K562 (cell line): ENCODE results near the gene ARPP21. TPM values are rescaled to one million over a fixed set of nuclear protein-coding genes. Genes with fewer than 3 reads are reported as not detected.
A peak's percentile ranks its signal among the peaks of the same experiment; 100 is the strongest.

Source experiments
- ATAC-seq: fragments of 200-7000 bp; cut with Tn5 transposase; 3 replicates; pipeline ENCODE4 v1.9.1; 2020; ENCODE audit warnings: moderate library complexity
- BruUV-seq: library from RNA; stranded (reverse); fragments of 400-500 nt; replicated peaks from 2 replicates; lab custom pipeline; 2021; lab: Mats Ljungman, UMichigan
- CTCF ChIA-PET: fragments of 300-600 bp; formaldehyde crosslinking; extraction: SDS; loops from one replicate; lab custom pipeline; 2021; ENCODE audit warnings: low intra/inter-chr PET ratio; lab: Yijun Ruan, JAX
- POLR2A ChIA-PET: fragments of 300-600, 350-650 bp; sonication (Branson Sonifier 250); formaldehyde crosslinking; extraction: SDS; loops from one replicate; lab custom pipeline; 2021; ENCODE audit warnings: antibody characterized with exemption, inconsistent platforms; lab: Yijun Ruan, JAX
- DNase-seq, 4 experiments: peaks; one replicate each; pipeline versions ENCODE4 v3.0.0 to v3.0.0-alpha.2; 2011 to 2018; ENCODE audit warnings: low spot score in 3 of 4, mixed read lengths in 3 of 4; ENCODE audit errors: extremely low read depth in 1 of 4
- FAIRE-seq: peaks from 2 replicates; lab custom pipeline; 2011; peaks lifted over from hg19 to GRCh38; lab: Jason Lieb, UNC
- H2AFZ ChIP-seq: 2 replicates; pipeline ENCODE4 v1.6.0; 2011; ENCODE audit warnings: low read depth, low read length, control low read depth, inconsistent platforms
- H3K27ac ChIP-seq: fragments of 200-600 bp; 3 replicates; pipeline ENCODE4 v1.8.0; 2011; ENCODE audit warnings: low read depth, mild to moderate bottlenecking, control low read depth, inconsistent platforms, low read length, moderate library complexity, mixed read lengths; ENCODE audit errors: extremely low read depth
- H3K27me3 ChIP-seq, 2 experiments: fragments of 300-600 bp in 1 of 2; 2 replicates in 1 of 2; 3 replicates in 1 of 2; pipeline versions ENCODE4 v1.6.0 to v1.8.0; 2011; ENCODE audit warnings: inconsistent platforms in 2 of 2, low read length in 2 of 2, mild to moderate bottlenecking in 1 of 2, mixed read lengths in 1 of 2, moderate library complexity in 1 of 2; ENCODE audit not compliant: control insufficient read depth in 2 of 2, insufficient read depth in 2 of 2
- H3K36me3 ChIP-seq: fragments of 300-600 bp; 3 replicates; pipeline ENCODE4 v1.8.0; 2011; ENCODE audit warnings: mild to moderate bottlenecking, low read length, inconsistent platforms; ENCODE audit not compliant: control insufficient read depth, insufficient read depth
- H3K4me1 ChIP-seq, 2 experiments: fragments of 200-600 bp in 1 of 2; replicated peaks in 1 of 2; 2 replicates in 1 of 2; 3 replicates in 1 of 2; pipeline versions ENCODE4 v1.5.1 to v1.8.0; 2011; ENCODE audit warnings: inconsistent platforms in 2 of 2, low read length in 2 of 2, mild to moderate bottlenecking in 1 of 2, mixed read lengths in 1 of 2, moderate library complexity in 1 of 2; ENCODE audit not compliant: control insufficient read depth in 2 of 2, insufficient read depth in 2 of 2
- H3K4me2 ChIP-seq: 2 replicates; pipeline ENCODE4 v1.6.1; 2011; ENCODE audit warnings: low read length, control low read depth, inconsistent platforms, mixed read lengths; ENCODE audit not compliant: insufficient read depth
- H3K4me3 ChIP-seq: fragments of 200-600 bp; sonication (generic), shearing (Covaris generic); 2 replicates; pipeline ENCODE4 v1.5.1; 2016; ENCODE audit warnings: control low read depth, inconsistent platforms
- H3K79me2 ChIP-seq: fragments of 200-600 bp; 3 replicates; pipeline ENCODE4 v1.8.0; 2011; ENCODE audit warnings: low read length, inconsistent platforms; ENCODE audit not compliant: control insufficient read depth, insufficient read depth
- H3K9ac ChIP-seq, 2 experiments: 2 replicates each; pipeline versions ENCODE4 v1.6.0 to v1.6.1; 2011; ENCODE audit warnings: low read depth in 2 of 2, low read length in 2 of 2, control low read depth in 1 of 2, inconsistent platforms in 1 of 2, mild to moderate bottlenecking in 1 of 2, mixed read lengths in 1 of 2; ENCODE audit not compliant: insufficient read depth in 1 of 2
- H3K9me1 ChIP-seq: one replicate; pipeline ENCODE4 v1.6.0; 2011; ENCODE audit warnings: inconsistent platforms, mild to moderate bottlenecking, low read length, moderate library complexity; ENCODE audit not compliant: control insufficient read depth, insufficient read depth
- H3K9me3 ChIP-seq: replicated peaks from 2 replicates; pipeline ENCODE4 v1.5.1; 2011; ENCODE audit warnings: low read depth, low read length, inconsistent platforms; ENCODE audit not compliant: control insufficient read depth, insufficient read depth
- H4K20me1 ChIP-seq: replicated peaks from 2 replicates; pipeline ENCODE4 v1.6.1; 2011; ENCODE audit warnings: low read length, inconsistent platforms, mixed read lengths; ENCODE audit not compliant: control insufficient read depth, insufficient read depth
- SIRT6 ChIP-seq: IDR thresholded peaks from one replicate; pipeline ENCODE4 v1.6.1; 2012; ENCODE audit warnings: low read depth, mild to moderate bottlenecking, control low read depth, inconsistent platforms, low read length, moderate library complexity
- TFE3 ChIP-seq: fragments of 450-650 bp; formaldehyde crosslinking; IDR thresholded peaks from 2 replicates; pipeline ENCODE4 v1.4.0; 2020; ENCODE audit warnings: mild to moderate bottlenecking, mixed read lengths
- ZNF512 ChIP-seq: IDR thresholded peaks from 2 replicates; pipeline ENCODE4 v1.6.1; 2016; ENCODE audit warnings: missing genetic modification characterization, missing compliant biosample characterization
- ZNF695 ChIP-seq: fragments of 450-650 bp; formaldehyde crosslinking; IDR thresholded peaks from 2 replicates; pipeline ENCODE4 v1.4.0; 2020; ENCODE audit warnings: mild to moderate bottlenecking, moderate library complexity
- WGBS: fragments of 100-300 bp; shearing (Covaris generic); methylation state at CpG from one replicate; pipeline ENCODE4 v1.1.6; 2016; ENCODE audit warnings: low coverage, mixed read lengths; ENCODE audit not compliant: insufficient coverage; ENCODE audit errors: missing lambda C conversion rate; 5-methylcytosine and 5-hydroxymethylcytosine counted together
- in situ Hi-C: fragments of 300-500 bp; cut with MboI; formaldehyde crosslinking; loops from 4 replicates; pipeline ENCODE4 v1.15.0; 2018; ENCODE audit warnings: inconsistent platforms, mixed read lengths
- intact Hi-C: fragments of 100-400 bp; cut with micrococcal nuclease; formaldehyde crosslinking; loops from 2 replicates; pipeline ENCODE4 v1.14.2; 2022
- polyA plus RNA-seq, 8 experiments: library from polyadenylated mRNA; depleted of rRNA in 4 of 8; stranded (reverse) in 5 of 8; unstranded in 3 of 8; fragments of >200 nt; fragmentation: Nextera tagmentation in 2 of 8; fragmentation: Illumina TruSeq in 1 of 8; extraction: Ambion mirVana in 2 of 8; extraction: Trizol in 1 of 8; gene quantifications; 2 replicates each; pipeline versions ENCODE4 v1.2.1 to v1.2.3, GENCODE V29; 2011 to 2014; ENCODE audit warnings: inconsistent platforms in 1 of 8, missing spikeins in 1 of 8
- total RNA-seq, 7 experiments: library from RNA; depleted of rRNA in 6 of 7; stranded (reverse); fragments of >200 nt in 6 of 7; fragmentation: Illumina TruSeq in 2 of 7; extraction: Trizol in 2 of 7; gene quantifications; 2 replicates each; pipeline versions ENCODE4 v1.2.1 to v1.2.3, GENCODE V29; 2011 to 2021; ENCODE audit warnings: low replicate concordance in 1 of 7

Gene ARPP21
- total and polyA plus RNA-seq, 9 of the 15 experiments (the other 6 are each of a cell fraction or from before 2014, with no cell fraction given) = not detected

- intact Hi-C loops (no loop called here), in situ Hi-C loops (no loop called here)
- ChIA-PET POLR2A (no interaction called here), CTCF (no interaction called here)
- no peak for DNase-seq
- H3K4me3 ChIP-seq = no peak overlapping the region
- no peak overlapping the region for H3K27ac ChIP-seq
- no peaks in the 10 kb centered on the region for H3K27me3 ChIP-seq
- H3K9me1 ChIP-seq = no peaks in the 10 kb centered on the region
- no peak overlapping the region for H3K4me2 ChIP-seq
- H3K9ac ChIP-seq = no peak overlapping the region
- H2AFZ ChIP-seq = no peak overlapping the region
- H3K79me2 ChIP-seq = no peaks in the 10 kb centered on the region
- BruUV-seq = no TSS peak
- H3K36me3 ChIP-seq = no peaks in the 10 kb centered on the region
- WGBS = 0% methylated on average over 2 of the region's 2 CpGs
- H3K4me1 ChIP-seq = no peaks in the 10 kb centered on the region
- TF ChIP-seq SIRT6 (no peak), TFE3 (CRISPR knock-in tag) (peak; percentile 55)
- H3K9me3 ChIP-seq = no peaks in the 10 kb centered on the region
- no peak for FAIRE-seq
- H4K20me1 ChIP-seq = no peaks in the 10 kb centered on the region
- no peak for ATAC-seq
Measured at GRCh38 chr3:35746492-35746891, 107.2 kb downstream of the ARPP21 start.

GRCh38 chr3:35748144-35748543 lies 108.8 kb downstream of the ARPP21 start:
- intact Hi-C loops = no loop called here

More at GRCh38 chr3:35748144-35748543, 108.8 kb downstream of the ARPP21 start:
- Histone ChIP-seq H3K9me3 (no peaks in the 10 kb centered on the region; the same call in 1 of the 2 replicates), H3K4me2 (no peak overlapping the region), H3K79me2 (no peaks in the 10 kb centered on the region), H3K9ac (no peak overlapping the region), H2AFZ (no peak overlapping the region), H3K4me1 (no peaks in the 10 kb centered on the region), H3K36me3 (no peaks in the 10 kb centered on the region), H3K4me3 (no peak overlapping the region), H4K20me1 (no peaks in the 10 kb centered on the region), H3K27me3 (no peaks in the 10 kb centered on the region), H3K27ac (no peak overlapping the region), H3K9me1 (no peaks in the 10 kb centered on the region)
- ChIA-PET POLR2A (no interaction called here), CTCF (no interaction called here)
- BruUV-seq = no TSS peak
- DNase-seq (no peak), ATAC-seq (no peak), FAIRE-seq (no peak)
- in situ Hi-C loops = no loop called here
- TF ChIP-seq ZNF512 (tag) (peak; percentile 92), ZNF695 (CRISPR knock-in tag) (no peak)
